ENCODE measurements around the gene RIPOR2.

DNA sequence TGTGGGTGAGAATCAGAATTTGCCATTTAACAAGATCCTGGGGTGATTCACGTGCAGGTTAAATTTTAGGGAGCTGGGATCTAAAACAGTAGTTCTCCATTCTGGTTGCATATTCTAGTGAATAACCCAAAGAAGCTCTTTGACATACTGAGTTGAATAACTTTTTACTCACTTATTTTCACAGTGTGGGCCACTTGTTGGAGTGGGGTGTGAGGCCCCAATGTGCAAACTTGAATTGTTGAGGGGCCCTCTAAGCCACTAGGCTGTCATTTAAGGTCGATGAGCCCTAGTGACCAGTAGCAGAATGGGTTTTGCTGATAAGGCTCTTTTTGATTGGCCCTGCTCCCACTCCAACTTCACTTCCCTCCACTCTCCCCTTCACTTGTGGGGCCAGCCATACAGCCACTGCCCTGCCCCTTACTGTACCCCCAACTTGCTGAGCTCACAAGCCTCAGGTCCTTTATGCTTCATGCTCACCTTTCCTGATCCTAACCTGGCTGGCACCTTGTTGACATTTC, 33.6 kb upstream of the RIPOR2 start:
- TF ChIP-seq EZH2 (IDR thresholded peaks at IDR 0.05) = no peak
- TF ChIP-seq POLR2AphosphoS5 (IDR thresholded peaks at IDR 0.05; ENCODE audit: borderline replicate concordance, low read depth, low read length) = no peak
